IMR-90 (cell line): Measurements from ENCODE around the gene FBXL7. TPM values are rescaled to one million over a fixed set of nuclear protein-coding genes. Genes with fewer than 3 reads are reported as not detected.

Experiments
- ATAC-seq: fragments of 200-7000 bp; cut with Tn5 transposase; 2 replicates; pipeline ENCODE4 v1.9.1; 2020; ENCODE audit warnings: low read depth, mild to moderate bottlenecking, moderate library complexity
- BruUV-seq: library from RNA; stranded (reverse); fragments of 400-500 nt; replicated peaks from 2 replicates; lab custom pipeline; 2021; lab: Mats Ljungman, UMichigan
- CTCF ChIA-PET: fragments of 300-600 bp; formaldehyde crosslinking; extraction: SDS; loops from one replicate; lab custom pipeline; 2021; ENCODE audit warnings: antibody characterized with exemption; lab: Yijun Ruan, JAX
- POLR2A ChIA-PET: fragments of 300-600 bp; sonication (Branson Sonifier 250); formaldehyde crosslinking; loops from one replicate; lab custom pipeline; 2022; ENCODE audit warnings: antibody characterized with exemption; ENCODE audit not compliant: unreplicated experiment; lab: Charles Lee
- DNase-seq: peaks from one replicate; pipeline ENCODE4 v3.0.0; 2013
- H2AFZ ChIP-seq: replicated peaks from 2 replicates; pipeline ENCODE3; 2013; ENCODE audit warnings: low read length, mild to moderate bottlenecking; ENCODE audit not compliant: poor library complexity
- H2AK5ac ChIP-seq: 2 replicates; pipeline ENCODE4 v1.6.1; 2013; ENCODE audit warnings: low read depth, low read length, inconsistent platforms
- H2AK9ac ChIP-seq: replicated peaks from 2 replicates; pipeline ENCODE3; 2013; ENCODE audit warnings: mild to moderate bottlenecking, low read depth, low read length, moderate library complexity; ENCODE audit not compliant: poor library complexity
- H2BK120ac ChIP-seq: 2 replicates; pipeline ENCODE4 v1.6.1; 2013; ENCODE audit warnings: low read depth, low read length, inconsistent platforms
- H2BK15ac ChIP-seq: 3 replicates; pipeline ENCODE4 v1.6.1; 2013; ENCODE audit warnings: low read depth, low read length, inconsistent platforms
- H2BK20ac ChIP-seq: 2 replicates; pipeline ENCODE4 v1.6.1; 2013; ENCODE audit warnings: low read depth, mild to moderate bottlenecking, inconsistent platforms, low read length, moderate library complexity
- H2BK5ac ChIP-seq: 2 replicates; pipeline ENCODE4 v1.6.1; 2013; ENCODE audit warnings: mild to moderate bottlenecking, low read depth, low read length, inconsistent platforms; ENCODE audit not compliant: poor library complexity, severe bottlenecking
- H3K14ac ChIP-seq: replicated peaks from 2 replicates; pipeline ENCODE4 v1.6.1; 2013; ENCODE audit warnings: low read depth, low read length, inconsistent platforms
- H3K18ac ChIP-seq: 2 replicates; pipeline ENCODE4 v1.6.1; 2013; ENCODE audit warnings: low read depth, low read length, control low read depth
- H3K23ac ChIP-seq: 2 replicates; pipeline ENCODE4 v1.6.1; 2013; ENCODE audit warnings: low read depth, low read length, inconsistent platforms
- H3K27ac ChIP-seq: 2 replicates; pipeline ENCODE4 v1.5.1; 2013; ENCODE audit warnings: mild to moderate bottlenecking, control low read depth, low read length; ENCODE audit not compliant: insufficient read depth
- H3K27me3 ChIP-seq: 2 replicates; pipeline ENCODE4 v1.6.1; 2013; ENCODE audit warnings: low read length; ENCODE audit not compliant: control insufficient read depth, insufficient read depth
- H3K36me3 ChIP-seq: 2 replicates; pipeline ENCODE4 v1.6.1; 2013; ENCODE audit warnings: low read length, mixed read lengths; ENCODE audit not compliant: control insufficient read depth, insufficient read depth
- H3K4ac ChIP-seq: 2 replicates; pipeline ENCODE4 v1.6.1; 2013; ENCODE audit warnings: low read depth, low read length, inconsistent platforms
- H3K4me1 ChIP-seq: 2 replicates; pipeline ENCODE4 v1.6.1; 2013; ENCODE audit warnings: low read length, mixed read lengths; ENCODE audit not compliant: control insufficient read depth, insufficient read depth
- H3K4me2 ChIP-seq: 2 replicates; pipeline ENCODE4 v1.6.1; 2013; ENCODE audit warnings: low read depth, mild to moderate bottlenecking, control low read depth, low read length, moderate library complexity
- H3K4me3 ChIP-seq: 2 replicates; pipeline ENCODE4 v1.5.1; 2013; ENCODE audit warnings: low read depth, mild to moderate bottlenecking, control low read depth, low read length, moderate library complexity; ENCODE audit not compliant: insufficient read depth
- H3K56ac ChIP-seq: 2 replicates; pipeline ENCODE4 v1.6.1; 2013; ENCODE audit warnings: low read length, inconsistent platforms; ENCODE audit not compliant: insufficient read depth; ENCODE audit errors: extremely low read depth
- H3K79me1 ChIP-seq, 2 experiments: 2 replicates each; pipeline ENCODE4 v1.6.1; 2013; ENCODE audit warnings: low read length in 2 of 2, inconsistent platforms in 1 of 2, low read depth in 1 of 2
- H3K9ac ChIP-seq: 2 replicates; pipeline ENCODE4 v1.6.1; 2013; ENCODE audit warnings: low read depth, low read length, control low read depth
- H3K9me1 ChIP-seq: 2 replicates; pipeline ENCODE4 v1.6.1; 2013; ENCODE audit warnings: low read length, inconsistent platforms; ENCODE audit not compliant: insufficient read depth
- H3K9me3 ChIP-seq: 2 replicates; pipeline ENCODE4 v1.6.1; 2013; ENCODE audit warnings: low read length; ENCODE audit not compliant: control insufficient read depth, insufficient read depth
- H4K20me1 ChIP-seq: 2 replicates; pipeline ENCODE4 v1.6.1; 2013; ENCODE audit warnings: low read length, inconsistent platforms; ENCODE audit not compliant: insufficient read depth
- H4K5ac ChIP-seq: 2 replicates; pipeline ENCODE4 v1.6.1; 2013; ENCODE audit warnings: mild to moderate bottlenecking, low read depth, low read length, control low read depth
- H4K8ac ChIP-seq, 2 experiments: 2 replicates each; pipeline ENCODE4 v1.6.1; 2013; ENCODE audit warnings: low read depth in 2 of 2, low read length in 2 of 2, control low read depth in 1 of 2, inconsistent platforms in 1 of 2
- H4K91ac ChIP-seq: 2 replicates; pipeline ENCODE4 v1.6.1; 2013; ENCODE audit warnings: low read depth, low read length, inconsistent platforms; ENCODE audit not compliant: insufficient read depth
- BHLHE40 ChIP-seq: fragments of 150-350 bp; IDR thresholded peaks from 2 replicates; pipeline ENCODE4 v1.6.1; 2016; ENCODE audit warnings: mild to moderate bottlenecking, low read depth, low read length
- CEBPB ChIP-seq: IDR thresholded peaks from 2 replicates; pipeline ENCODE4 v1.6.1; 2012; ENCODE audit warnings: low read depth, low read length, improper control_type of control experiment
- CHD1 ChIP-seq: IDR thresholded peaks from 2 replicates; pipeline ENCODE4 v1.6.1; 2012; ENCODE audit warnings: low read depth, low read length, improper control_type of control experiment
- FOS ChIP-seq: fragments of 150-350 bp; IDR thresholded peaks from 2 replicates; pipeline ENCODE4 v1.6.1; 2016; ENCODE audit warnings: low read depth, low read length
- MAFK ChIP-seq: IDR thresholded peaks from 2 replicates; pipeline ENCODE4 v1.6.1; 2012; ENCODE audit warnings: low read depth, low read length, improper control_type of control experiment
- MXI1 ChIP-seq: IDR thresholded peaks from 2 replicates; pipeline ENCODE4 v1.6.1; 2012; ENCODE audit warnings: low read depth, mild to moderate bottlenecking, low read length, moderate library complexity, borderline replicate concordance
- NFE2L2 ChIP-seq: fragments of 150-350 bp; IDR thresholded peaks from 2 replicates; pipeline ENCODE4 v1.6.1; 2016; ENCODE audit warnings: low read depth, mild to moderate bottlenecking, low read length
- RAD21 ChIP-seq: IDR thresholded peaks from 2 replicates; pipeline ENCODE4 v1.6.1; 2012; ENCODE audit warnings: low read length, improper control_type of control experiment
- RCOR1 ChIP-seq: IDR thresholded peaks from 2 replicates; pipeline ENCODE4 v1.6.1; 2012; ENCODE audit warnings: mild to moderate bottlenecking, low read length, improper control_type of control experiment; ENCODE audit not compliant: insufficient replicate concordance
- RFX5 ChIP-seq: IDR thresholded peaks from 2 replicates; pipeline ENCODE4 v1.8.0; 2012; ENCODE audit warnings: low read depth, mild to moderate bottlenecking, low read length, moderate library complexity
- WGBS, 2 experiments: methylation state at CpG; one replicate each; pipeline versions ENCODE4 v1.1.5 to v1.1.7; 2013; ENCODE audit warnings: missing lambda C conversion rate in 2 of 2; ENCODE audit not compliant: insufficient read length in 1 of 2; ENCODE audit errors: extremely low coverage in 2 of 2; 5-methylcytosine and 5-hydroxymethylcytosine counted together
- dilution Hi-C: fragments of 300-500 bp; cut with HindIII; formaldehyde crosslinking; loops from one replicate; pipeline ENCODE4 v1.14.3; 2018; ENCODE audit warnings: low sequenced_read_pairs; ENCODE audit not compliant: unreplicated experiment
- in situ Hi-C: fragments of 300-500 bp; cut with MboI; formaldehyde crosslinking; loops from 3 replicates; pipeline ENCODE4 v1.14.3; 2019; ENCODE audit warnings: low sequenced_read_pairs, inconsistent platforms, mixed read lengths
- intact Hi-C: fragments of 100-400 bp; cut with micrococcal nuclease; formaldehyde crosslinking; loops from 2 replicates; pipeline ENCODE4 v1.10.0; 2022
- polyA plus RNA-seq, 3 experiments: library from polyadenylated mRNA; depleted of rRNA; stranded (reverse); fragments of >200 nt; gene quantifications; 2 replicates each; pipeline ENCODE4 v1.2.3, GENCODE V29; 2012; ENCODE audit warnings: low replicate concordance in 1 of 3
- total RNA-seq: library from RNA; depleted of rRNA; stranded (reverse); fragments of >200 nt; gene quantifications from 2 replicates; pipeline ENCODE4 v1.2.3, GENCODE V29; 2012
- TF ChIP-seq, protein P1 (sequence below): fragments of 150-350 bp; IDR thresholded peaks from 2 replicates; pipeline ENCODE4 v1.6.1; 2016; ENCODE audit warnings: low read depth, mild to moderate bottlenecking, low read length, moderate library complexity, borderline replicate concordance
- TF ChIP-seq, protein P2 (sequence below): fragments of 150-350 bp; IDR thresholded peaks from 2 replicates; pipeline ENCODE4 v1.6.1; 2017; ENCODE audit warnings: mild to moderate bottlenecking, antibody characterized with exemption, low read length, low read depth

Gene FBXL7
- total and polyA plus RNA-seq, 2 of the 4 experiments (the other 2 are of a cell fraction), result 4.1 to 10.2 TPM

DNA sequence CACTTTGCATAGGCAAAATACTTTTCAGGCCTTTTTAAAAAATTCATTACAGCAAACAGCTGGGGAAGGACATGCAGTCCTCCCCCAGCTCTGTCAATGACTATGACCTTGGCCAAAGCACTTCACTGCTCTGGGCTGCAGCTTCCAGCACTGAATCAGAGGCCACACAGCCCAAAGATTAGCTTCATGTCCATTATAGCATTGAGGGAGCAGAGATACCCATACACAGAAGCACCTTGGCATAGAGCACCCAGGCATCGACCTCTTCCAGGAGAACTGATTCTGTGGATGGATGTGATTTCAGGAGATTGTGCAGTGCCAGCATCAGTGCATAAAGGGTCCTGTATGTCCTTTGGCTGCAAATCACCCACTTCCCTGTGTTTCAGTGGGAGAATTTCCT is 437.7 kb downstream of the FBXL7 start:
- TF ChIP-seq CEBPB (no peak), FOS (no peak), CHD1 (no peak), NFE2L2 (no peak), BHLHE40 (no peak), MXI1 (no peak), RAD21 (no peak), MAFK (no peak), RCOR1 (no peak), RFX5 (no peak)
- TF ChIP-seq, protein P1, sequence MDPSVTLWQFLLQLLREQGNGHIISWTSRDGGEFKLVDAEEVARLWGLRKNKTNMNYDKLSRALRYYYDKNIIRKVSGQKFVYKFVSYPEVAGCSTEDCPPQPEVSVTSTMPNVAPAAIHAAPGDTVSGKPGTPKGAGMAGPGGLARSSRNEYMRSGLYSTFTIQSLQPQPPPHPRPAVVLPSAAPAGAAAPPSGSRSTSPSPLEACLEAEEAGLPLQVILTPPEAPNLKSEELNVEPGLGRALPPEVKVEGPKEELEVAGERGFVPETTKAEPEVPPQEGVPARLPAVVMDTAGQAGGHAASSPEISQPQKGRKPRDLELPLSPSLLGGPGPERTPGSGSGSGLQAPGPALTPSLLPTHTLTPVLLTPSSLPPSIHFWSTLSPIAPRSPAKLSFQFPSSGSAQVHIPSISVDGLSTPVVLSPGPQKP, result no peak
- TF ChIP-seq, protein P2, sequence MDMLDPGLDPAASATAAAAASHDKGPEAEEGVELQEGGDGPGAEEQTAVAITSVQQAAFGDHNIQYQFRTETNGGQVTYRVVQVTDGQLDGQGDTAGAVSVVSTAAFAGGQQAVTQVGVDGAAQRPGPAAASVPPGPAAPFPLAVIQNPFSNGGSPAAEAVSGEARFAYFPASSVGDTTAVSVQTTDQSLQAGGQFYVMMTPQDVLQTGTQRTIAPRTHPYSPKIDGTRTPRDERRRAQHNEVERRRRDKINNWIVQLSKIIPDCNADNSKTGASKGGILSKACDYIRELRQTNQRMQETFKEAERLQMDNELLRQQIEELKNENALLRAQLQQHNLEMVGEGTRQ, result no peak
- peaks cover 8% of the 10 kb centered on the region for H3K36me3 ChIP-seq

More for the DNA sequence above, 437.7 kb downstream of the FBXL7 start:
- intact Hi-C loops (no loop called here), in situ Hi-C loops (no loop called here), dilution Hi-C loops (no loop called here)
- no TSS peak for BruUV-seq
- H3K79me1 ChIP-seq, result 0 out of 4 replicates have a peak, but pooled peaks cover 0 to 3% of the 10 kb centered on the region in 2 experiments
- H3K14ac ChIP-seq, result no peak overlapping the region
- H3K9ac ChIP-seq, result no peak overlapping the region
- H3K9me1 ChIP-seq, result no peaks in the 10 kb centered on the region
- no peak overlapping the region for H2BK120ac ChIP-seq
- H2BK15ac ChIP-seq, result no peak overlapping the region
- ATAC-seq (no peak), DNase-seq (no peak)
- H3K27me3 ChIP-seq, result no peaks in the 10 kb centered on the region
- H4K91ac ChIP-seq, result no peak overlapping the region
- H4K20me1 ChIP-seq, result no peaks in the 10 kb centered on the region
- no peak overlapping the region for H4K5ac ChIP-seq
- no CpG with 5 or more reads among the region's 1 CpG for WGBS, 2 experiments
- ChIA-PET POLR2A (no interaction called here), CTCF (no interaction called here)
- H2BK5ac ChIP-seq, result no peak overlapping the region
- peaks cover 16% of the 10 kb centered on the region for H3K4me1 ChIP-seq
- H3K56ac ChIP-seq, result no peak overlapping the region
- H3K27ac ChIP-seq, result no peak overlapping the region
- no peaks in the 10 kb centered on the region for H3K9me3 ChIP-seq
- H2AK5ac ChIP-seq, result no peak overlapping the region
- H3K4me2 ChIP-seq, result no peak overlapping the region
- no peak overlapping the region for H3K23ac ChIP-seq
- H4K8ac ChIP-seq, result no peak overlapping the region
- H2AFZ ChIP-seq, result no peak overlapping the region
- no peak overlapping the region for H3K4ac ChIP-seq
- H3K4me3 ChIP-seq, result no peak overlapping the region
- no peak overlapping the region; the same call in 1 of the 2 replicates for H2BK20ac ChIP-seq
- no peak overlapping the region for H2AK9ac ChIP-seq
- H3K18ac ChIP-seq, result peak overlapping the region; percentile 3; the same call in 1 of the 2 replicates
